ENCODE results near the gene FOSL1. TPM values are rescaled to one million over a fixed set of nuclear protein-coding genes. Genes with fewer than 3 reads are reported as not detected.

Gene FOSL1
- total and polyA plus RNA-seq, 5 donors: 0.57 to 5.5 (median 0.97) TPM

GRCh38 chr11:65911682-65912568, 11.7 kb upstream of the FOSL1 start:
- Histone ChIP-seq H3K4me1 (ENCODE audit: control insufficient read depth, insufficient read depth, low read length) (peaks cover 18% of the 10 kb centered on the region), H3K4me3 (ENCODE audit: low read length) (no peak overlapping the region), H3K27me3 (ENCODE audit: control insufficient read depth, insufficient read depth) (no peaks in the 10 kb centered on the region), H3K27ac (ENCODE audit: low read length) (peak overlapping the region; percentile 3), H3K9me3 (ENCODE audit: control insufficient read depth, low read length) (no peaks in the 10 kb centered on the region)
- intact Hi-C loops (cut with DNase I): no loop called here
- 18% methylated on average over 14 of the region's 14 CpGs for WGBS
- DNase-seq: peak; percentile 68 to 80 (median 78)
- ATAC-seq: peak; percentile 35 to 56

GRCh38 chr11:65907878-65908277, 7.7 kb upstream of the FOSL1 start:
- Histone ChIP-seq H3K4me3 (ENCODE audit: low read length) (no peak overlapping the region), H3K27me3 (ENCODE audit: control insufficient read depth, insufficient read depth) (no peaks in the 10 kb centered on the region), H3K9me3 (ENCODE audit: control insufficient read depth, low read length) (no peaks in the 10 kb centered on the region), H3K4me1 (ENCODE audit: control insufficient read depth, insufficient read depth, low read length) (peaks cover 5% of the 10 kb centered on the region), H3K27ac (ENCODE audit: low read length) (no peak overlapping the region)
- no peak for ATAC-seq
- intact Hi-C loops (cut with DNase I): no loop called here
- WGBS: 80% methylated on average over 6 of the region's 6 CpGs
- DNase-seq: peak in 1 of 3 donors; percentile 2

GRCh38 chr11:65906602-65907001, 6.4 kb upstream of the FOSL1 start:
- DNase-seq: no peak
- Histone ChIP-seq H3K27me3 (ENCODE audit: control insufficient read depth, insufficient read depth) (no peaks in the 10 kb centered on the region), H3K4me1 (ENCODE audit: control insufficient read depth, insufficient read depth, low read length) (peaks cover 4% of the 10 kb centered on the region), H3K4me3 (ENCODE audit: low read length) (no peak overlapping the region), H3K27ac (ENCODE audit: low read length) (no peak overlapping the region), H3K9me3 (ENCODE audit: control insufficient read depth, low read length) (no peaks in the 10 kb centered on the region)
- WGBS: 82% methylated on average over 5 of the region's 5 CpGs
- ATAC-seq: no peak
- intact Hi-C loops (cut with DNase I): no loop called here

GRCh38 chr11:65903715-65904114, 3.5 kb upstream of the FOSL1 start:
- 80% methylated on average over 8 of the region's 8 CpGs for WGBS
- Histone ChIP-seq H3K4me3 (ENCODE audit: low read length) (no peak overlapping the region), H3K27me3 (ENCODE audit: control insufficient read depth, insufficient read depth) (no peaks in the 10 kb centered on the region), H3K27ac (ENCODE audit: low read length) (no peak overlapping the region), H3K9me3 (ENCODE audit: control insufficient read depth, low read length) (no peaks in the 10 kb centered on the region), H3K4me1 (ENCODE audit: control insufficient read depth, insufficient read depth, low read length) (no peaks in the 10 kb centered on the region)
- intact Hi-C loops (cut with DNase I): no loop called here
- no peak for DNase-seq
- ATAC-seq: no peak

GRCh38 chr11:65903068-65903481, 2.9 kb upstream of the FOSL1 start:
- H3K4me1 ChIP-seq (ENCODE audit: control insufficient read depth, insufficient read depth, low read length): no peaks in the 10 kb centered on the region
- intact Hi-C loops (cut with DNase I): no loop called here
- ATAC-seq (no peak), DNase-seq (no peak)
- no peaks in the 10 kb centered on the region for H3K27me3 ChIP-seq (ENCODE audit: control insufficient read depth, insufficient read depth)
- no peaks in the 10 kb centered on the region for H3K9me3 ChIP-seq (ENCODE audit: control insufficient read depth, low read length)
- H3K4me3 ChIP-seq (ENCODE audit: low read length): no peak overlapping the region
- 28% methylated on average over 5 of the region's 5 CpGs for WGBS
- no peak overlapping the region for H3K27ac ChIP-seq (ENCODE audit: low read length)

- intact Hi-C loops (cut with DNase I): no loop called here
- no peak for ATAC-seq
- no peaks in the 10 kb centered on the region for H3K9me3 ChIP-seq (ENCODE audit: control insufficient read depth, low read length)
- H3K4me1 ChIP-seq (ENCODE audit: control insufficient read depth, insufficient read depth, low read length): no peaks in the 10 kb centered on the region
- no peak for DNase-seq
- no peak overlapping the region for H3K27ac ChIP-seq (ENCODE audit: low read length)
- H3K4me3 ChIP-seq (ENCODE audit: low read length): peak overlapping the region; percentile 49
- H3K27me3 ChIP-seq (ENCODE audit: control insufficient read depth, insufficient read depth): no peaks in the 10 kb centered on the region
- 70% methylated on average over 11 of the region's 11 CpGs for WGBS
Measured at GRCh38 chr11:65900899-65901180, 652 bp upstream of the FOSL1 start.

GRCh38 chr11:65899356-65900124, 648 bp downstream of the FOSL1 start:
- Histone ChIP-seq H3K4me3 (ENCODE audit: low read length) (peak overlapping the region; percentile 49), H3K27me3 (ENCODE audit: control insufficient read depth, insufficient read depth) (no peaks in the 10 kb centered on the region), H3K27ac (ENCODE audit: low read length) (no peak overlapping the region), H3K4me1 (ENCODE audit: control insufficient read depth, insufficient read depth, low read length) (no peaks in the 10 kb centered on the region), H3K9me3 (ENCODE audit: control insufficient read depth, low read length) (no peaks in the 10 kb centered on the region)
- intact Hi-C loops (cut with DNase I): no loop called here
- ATAC-seq (peak; percentile 38 to 83), DNase-seq (peak; percentile 82 to 84 (median 83))
- WGBS: 2% methylated on average over 78 of the region's 78 CpGs

GRCh38 chr11:65898656-65899355, 1.4 kb downstream of the FOSL1 start:
- Histone ChIP-seq H3K27ac (ENCODE audit: low read length) (no peak overlapping the region), H3K4me1 (ENCODE audit: control insufficient read depth, insufficient read depth, low read length) (no peaks in the 10 kb centered on the region), H3K4me3 (ENCODE audit: low read length) (peak overlapping the region; percentile 49), H3K9me3 (ENCODE audit: control insufficient read depth, low read length) (no peaks in the 10 kb centered on the region), H3K27me3 (ENCODE audit: control insufficient read depth, insufficient read depth) (no peaks in the 10 kb centered on the region)
- no peak for DNase-seq
- intact Hi-C loops (cut with DNase I): no loop called here
- no peak for ATAC-seq
- 28% methylated on average over 28 of the region's 28 CpGs for WGBS

- no peak overlapping the region for H3K4me3 ChIP-seq (ENCODE audit: low read length)
- H3K27ac ChIP-seq (ENCODE audit: low read length): no peak overlapping the region
- H3K4me1 ChIP-seq (ENCODE audit: control insufficient read depth, insufficient read depth, low read length): peaks cover 3% of the 10 kb centered on the region
- DNase-seq: no peak
- intact Hi-C loops (cut with DNase I): no loop called here
- ATAC-seq: no peak
- no peaks in the 10 kb centered on the region for H3K9me3 ChIP-seq (ENCODE audit: control insufficient read depth, low read length)
- H3K27me3 ChIP-seq (ENCODE audit: control insufficient read depth, insufficient read depth): no peaks in the 10 kb centered on the region
- 96% methylated on average over 4 of the region's 4 CpGs for WGBS
Measured at GRCh38 chr11:65897020-65897471, 3.1 kb downstream of the FOSL1 start.

GRCh38 chr11:65896034-65896999, 3.9 kb downstream of the FOSL1 start:
- 93% methylated on average over 14 of the region's 14 CpGs for WGBS
- H3K4me1 ChIP-seq (ENCODE audit: control insufficient read depth, insufficient read depth, low read length): peaks cover 3% of the 10 kb centered on the region
- no peaks in the 10 kb centered on the region for H3K9me3 ChIP-seq (ENCODE audit: control insufficient read depth, low read length)
- no peaks in the 10 kb centered on the region for H3K27me3 ChIP-seq (ENCODE audit: control insufficient read depth, insufficient read depth)
- H3K4me3 ChIP-seq (ENCODE audit: low read length): no peak overlapping the region
- H3K27ac ChIP-seq (ENCODE audit: low read length): no peak overlapping the region
- DNase-seq (peak in 2 of 3 donors; percentile 52 to 57), ATAC-seq (no peak)
- intact Hi-C loops (cut with DNase I): no loop called here
